Activated CD8-positive, alpha-beta memory T cell treated with anti-CD3 and anti-CD28 coated beads, Interleukin-2, amount 50 U/mL, for 1 hour (primary cell): ENCODE results near the gene DTX2.
"Not testable (repeated sequence)": the region's sequence is repeated elsewhere in the genome, so short reads cannot be mapped to it uniquely, and the experiment has no call there.

ENCODE experiments used
- DNase-seq: peaks from one replicate; pipeline ENCODE4 v3.0.0-alpha.2; 2020; ENCODE audit errors: extremely low read depth

Gene DTX2

DNA sequence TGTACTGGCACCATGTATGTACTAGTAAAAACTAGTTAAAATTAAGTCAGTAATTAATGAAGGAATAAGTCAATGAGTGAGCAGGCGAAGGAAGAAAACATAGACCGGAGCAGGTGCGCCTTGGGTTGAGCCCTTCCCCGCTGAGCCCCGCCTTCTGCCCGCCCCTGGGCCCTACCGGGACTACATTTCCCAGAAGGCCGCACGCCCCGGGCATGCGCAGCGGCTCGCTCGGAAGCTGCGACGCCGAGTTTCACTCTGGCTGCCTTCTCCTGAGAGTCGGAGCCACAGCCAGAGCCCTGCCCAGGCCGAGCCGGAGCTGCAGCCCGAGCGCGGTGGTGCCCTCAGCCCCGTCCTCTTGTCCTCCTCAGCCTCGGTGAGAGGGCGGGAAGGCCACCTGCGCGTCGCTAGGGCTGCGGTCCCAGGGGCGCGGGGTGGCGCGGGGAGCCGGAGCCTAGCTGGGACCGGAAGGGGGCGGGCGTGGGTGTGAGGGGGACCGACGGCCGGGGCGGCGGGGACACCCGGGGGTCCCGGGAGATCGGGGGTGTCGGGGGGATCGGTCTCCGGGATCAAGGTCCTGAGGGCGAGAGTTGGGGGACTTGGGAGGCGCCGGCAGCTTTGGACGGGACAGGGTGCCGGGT is at the start of gene DTX2:
Gene DTX2, plus strand, starts transcription at position 246 of the 638 bp plus-strand sequence. CDS start 18,801 bp downstream, outside the sequence.
- DNase-seq: not testable (repeated sequence)

DNA sequence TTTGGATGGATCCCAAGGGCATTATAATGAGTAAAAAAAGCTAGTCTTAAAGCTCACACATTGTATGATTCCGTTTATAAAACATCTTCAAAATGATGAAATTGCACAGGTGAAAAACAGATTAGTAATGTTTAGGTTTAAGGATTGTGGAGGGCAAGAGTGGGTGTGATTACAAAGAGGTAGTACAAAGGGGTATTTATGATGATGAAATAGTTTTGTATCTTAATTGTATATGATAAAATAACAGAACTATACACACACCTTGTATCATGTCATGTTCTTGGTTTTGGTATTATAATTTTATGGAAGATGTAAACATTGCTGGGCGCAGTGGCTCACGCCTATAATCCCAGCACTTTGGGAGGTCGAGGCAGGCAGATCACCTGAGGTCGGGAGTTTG is 49.3 kb upstream of the DTX2 start:
- no peak for DNase-seq

DNA sequence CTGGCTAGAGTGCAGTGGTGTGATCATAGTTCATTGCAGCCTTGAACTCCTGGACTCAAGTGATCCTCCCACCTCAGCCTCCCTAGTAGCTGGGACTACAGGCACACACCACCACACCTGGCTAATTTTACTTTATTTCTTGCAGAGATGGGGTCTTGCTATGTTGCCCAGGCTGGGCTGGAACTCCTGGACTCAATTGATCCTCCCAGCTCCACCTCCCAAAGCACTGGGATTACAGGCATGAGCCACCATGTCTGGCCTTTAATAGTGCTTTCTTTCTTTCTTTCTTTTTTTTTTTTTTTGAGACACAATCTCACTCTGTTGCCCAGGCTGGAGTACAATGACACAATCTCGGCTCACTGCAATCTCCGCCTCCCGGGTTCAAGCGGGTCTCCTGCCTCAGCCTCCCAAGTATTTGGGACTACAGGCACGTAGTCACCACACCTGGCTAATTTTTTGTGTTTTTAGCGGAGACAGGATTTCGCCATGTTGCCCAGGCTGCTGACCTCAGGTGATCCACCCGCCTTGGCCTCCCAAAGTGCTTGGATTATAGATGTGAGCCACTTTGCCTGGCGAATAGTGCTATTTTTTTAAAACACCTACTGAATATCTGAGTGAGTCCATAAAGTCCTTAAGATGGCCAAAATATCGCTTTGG is 43.7 kb upstream of the DTX2 start:
- DNase-seq: not testable (repeated sequence)

DNA sequence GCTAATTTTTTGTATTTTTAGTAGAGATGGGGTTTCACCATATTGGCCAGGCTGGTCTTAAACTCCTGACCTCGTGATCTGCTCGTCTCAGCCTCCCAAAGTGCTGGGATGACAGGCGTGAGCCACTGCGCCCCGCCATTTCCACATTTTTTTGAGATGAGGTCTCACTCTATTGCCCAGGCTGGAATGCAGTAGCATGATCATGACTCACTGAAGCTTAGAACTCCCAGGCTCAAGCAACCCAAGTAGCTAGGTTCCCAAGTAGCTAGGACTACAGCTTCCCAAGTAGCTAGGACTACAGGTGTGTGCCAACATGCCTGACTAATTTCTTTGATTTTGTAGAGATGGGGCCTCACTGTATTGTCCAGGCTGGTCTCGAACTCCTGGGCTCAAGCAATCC is 40.4 kb upstream of the DTX2 start:
- DNase-seq: not testable (repeated sequence)

DNA sequence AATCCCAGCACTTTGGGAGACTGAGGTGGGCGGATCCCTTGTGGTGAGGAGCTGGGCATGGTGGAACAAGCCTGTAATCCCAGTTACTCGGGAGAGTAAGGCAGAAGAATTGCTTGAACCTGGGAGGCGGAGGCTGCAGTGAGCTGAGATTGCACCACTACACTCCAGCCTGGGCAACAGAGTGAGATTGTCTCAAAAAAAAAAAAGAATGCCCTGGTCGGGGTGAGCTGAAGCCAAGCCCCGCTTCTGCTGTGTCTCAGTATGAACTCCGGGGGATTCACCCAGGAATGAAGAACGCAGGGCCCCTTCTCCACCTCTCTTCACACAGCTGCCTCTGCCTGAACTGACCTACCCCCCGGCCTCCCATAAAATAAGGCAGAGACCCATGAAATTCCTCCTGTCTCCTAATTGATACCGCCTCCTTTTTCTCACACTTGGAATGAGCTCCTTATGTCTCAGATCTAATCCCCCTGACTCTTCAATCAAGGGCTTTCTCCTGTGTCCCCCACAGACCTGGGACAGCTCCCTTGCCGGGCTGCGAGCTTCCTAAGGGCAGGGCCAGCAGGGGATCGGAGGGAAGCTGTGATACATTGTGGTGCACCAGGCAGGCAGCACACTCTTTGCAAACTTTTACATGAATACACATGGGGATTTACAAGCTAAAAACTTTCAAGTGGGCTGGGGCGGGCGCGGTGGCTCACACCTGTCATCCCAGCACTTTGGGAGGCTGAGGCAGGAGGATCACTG is 37.7 kb upstream of the DTX2 start:
- no peak for DNase-seq

DNA sequence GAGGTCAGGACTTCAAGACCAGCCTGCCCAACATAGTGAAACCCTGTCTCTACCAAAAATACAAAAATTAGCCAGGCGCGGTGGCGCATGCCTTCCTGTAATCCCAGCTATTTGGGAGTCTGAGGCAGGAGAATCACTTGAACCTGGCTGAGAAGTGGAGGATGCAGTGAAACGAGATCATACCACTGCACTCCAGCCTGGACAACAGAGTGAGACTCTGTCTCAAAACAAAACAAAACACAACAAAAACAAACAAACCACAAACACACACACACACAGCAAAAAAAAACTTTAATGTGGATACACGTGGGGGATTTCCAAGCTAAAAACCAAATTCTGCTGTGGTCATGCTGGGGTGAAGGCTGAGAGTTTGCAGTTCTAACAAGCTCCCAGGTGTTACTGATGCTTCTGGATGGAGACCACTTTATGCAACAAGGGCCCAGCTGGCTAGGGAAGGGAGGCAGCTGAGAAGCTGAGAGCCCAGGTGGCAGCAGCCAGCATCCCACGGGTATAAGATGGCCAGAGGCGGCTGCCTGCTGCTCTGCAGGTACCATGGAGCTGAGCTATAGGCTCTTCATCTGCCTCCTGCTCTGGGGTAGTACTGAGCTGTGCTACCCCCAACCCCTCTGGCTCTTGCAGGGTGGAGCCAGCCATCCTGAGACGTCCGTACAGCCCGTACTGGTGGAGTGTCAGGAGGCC is 36.9 kb upstream of the DTX2 start, which contains the start of gene ZP3:
Gene ZP3, plus strand, starts transcription at position 538 of the 699 bp plus-strand sequence. Its CDS starts 15 bp downstream, at position 553.
- DNase-seq: no peak

DNA sequence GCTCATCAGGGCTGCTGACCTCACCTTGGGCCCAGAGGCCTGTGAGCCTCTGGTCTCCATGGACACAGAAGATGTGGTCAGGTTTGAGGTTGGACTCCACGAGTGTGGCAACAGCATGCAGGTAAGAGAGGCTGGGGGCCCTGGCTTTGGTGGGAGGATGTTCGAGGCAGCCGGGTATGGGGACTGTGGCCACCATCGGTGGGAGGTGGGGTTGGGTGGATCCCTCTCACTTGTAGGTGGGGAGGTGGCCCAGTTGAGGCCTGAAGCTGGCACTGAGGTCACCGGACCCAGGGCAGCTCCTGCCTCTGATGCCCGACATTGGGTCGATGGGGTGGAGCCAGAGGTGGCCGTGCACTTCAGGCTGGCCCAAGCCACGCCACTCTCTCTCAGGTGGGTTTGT is 36.4 kb upstream of the DTX2 start:
- no peak for DNase-seq

DNA sequence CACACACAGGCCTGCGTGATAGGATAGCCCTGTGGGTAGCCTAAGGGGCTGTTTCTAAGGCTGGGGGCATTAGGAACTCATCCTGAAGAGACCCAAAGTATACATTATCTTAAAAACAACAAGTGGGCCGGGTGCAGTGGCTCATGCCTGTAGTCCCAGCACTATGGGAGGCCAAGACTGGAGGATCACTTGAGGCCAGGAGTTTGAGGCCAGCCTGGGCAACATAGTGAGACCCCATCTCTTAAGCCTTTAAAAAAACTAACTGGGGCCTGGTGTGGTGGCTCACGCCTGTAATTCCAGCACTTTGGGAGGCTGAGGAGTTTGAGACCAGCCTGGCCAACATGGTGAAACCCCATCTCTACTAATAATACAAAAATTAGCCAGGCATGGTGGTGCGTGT is 36.0 kb upstream of the DTX2 start:
- not testable (repeated sequence) for DNase-seq

DNA sequence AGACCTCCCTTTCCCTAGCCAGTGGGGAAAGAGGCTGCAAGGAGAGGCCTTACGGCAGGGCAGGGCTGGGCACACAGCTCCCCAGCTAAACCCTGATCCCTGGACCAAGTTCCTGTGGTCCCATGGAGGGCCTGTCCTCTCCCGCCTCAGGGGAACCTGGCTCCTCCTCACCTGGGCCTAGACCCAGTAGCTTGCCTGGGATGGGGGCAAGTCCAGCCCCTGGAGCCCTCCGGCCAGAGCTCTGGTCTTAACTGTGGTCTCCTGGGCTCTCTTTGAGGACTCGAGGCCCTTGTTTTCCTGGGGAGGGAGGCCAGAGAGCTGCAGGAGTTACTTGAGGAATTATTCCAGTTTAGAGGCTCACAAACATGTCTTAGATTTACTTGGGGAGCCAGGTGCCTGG is 35.3 kb upstream of the DTX2 start:
- DNase-seq: no peak

DNA sequence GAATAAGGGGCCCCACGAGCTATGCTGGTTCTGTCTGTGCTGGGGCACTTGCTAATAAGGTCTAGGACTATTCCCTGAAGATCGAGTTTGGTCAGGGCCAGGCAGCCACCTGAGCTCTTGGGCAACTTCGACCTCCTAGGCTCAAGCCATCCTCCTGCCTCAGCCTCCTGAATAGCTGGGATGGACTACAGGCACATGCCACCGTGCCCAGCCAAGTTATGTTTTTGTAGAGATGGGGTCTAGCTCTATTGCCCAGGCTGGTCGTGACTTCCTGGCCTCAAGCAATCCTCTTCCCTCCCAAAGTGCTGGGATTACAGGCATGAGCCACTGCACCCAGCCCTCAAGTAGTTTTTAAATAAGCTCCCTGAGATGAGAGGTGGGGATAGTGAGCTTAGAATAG is 33.9 kb upstream of the DTX2 start:
- DNase-seq: no peak

DNA sequence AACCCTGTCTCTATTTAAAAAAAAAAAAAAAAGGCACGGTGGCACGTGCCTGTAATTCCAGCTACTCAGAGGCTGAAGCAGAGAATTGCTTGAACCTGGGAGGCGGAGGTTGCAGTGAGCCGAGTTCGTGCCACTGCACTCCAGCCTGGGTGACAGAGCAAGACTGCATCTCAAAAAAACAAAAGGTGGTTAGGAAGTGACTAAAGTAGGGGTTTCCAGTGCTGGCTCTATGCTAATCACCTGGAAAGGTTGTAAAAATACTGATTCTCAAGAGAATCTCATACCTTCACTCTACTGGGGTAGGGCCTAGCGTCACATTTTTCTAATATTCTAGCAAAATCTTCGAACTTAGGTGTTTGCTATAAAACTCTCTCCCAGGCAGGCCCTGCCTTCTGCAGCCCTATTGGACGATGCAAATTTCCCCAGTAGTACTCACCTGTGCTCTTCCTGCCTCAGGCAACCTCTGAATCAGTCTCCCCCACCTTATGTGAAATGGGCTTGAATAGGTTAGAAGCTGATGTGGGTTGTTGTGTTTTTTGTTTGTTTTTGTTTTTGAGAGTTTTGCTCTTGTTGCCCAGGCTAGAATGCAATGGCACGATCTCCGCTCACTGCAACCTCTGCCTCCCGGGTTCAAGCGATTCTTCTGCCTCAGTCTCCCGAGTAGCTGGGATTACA is 33.2 kb upstream of the DTX2 start:
- no peak for DNase-seq

DNA sequence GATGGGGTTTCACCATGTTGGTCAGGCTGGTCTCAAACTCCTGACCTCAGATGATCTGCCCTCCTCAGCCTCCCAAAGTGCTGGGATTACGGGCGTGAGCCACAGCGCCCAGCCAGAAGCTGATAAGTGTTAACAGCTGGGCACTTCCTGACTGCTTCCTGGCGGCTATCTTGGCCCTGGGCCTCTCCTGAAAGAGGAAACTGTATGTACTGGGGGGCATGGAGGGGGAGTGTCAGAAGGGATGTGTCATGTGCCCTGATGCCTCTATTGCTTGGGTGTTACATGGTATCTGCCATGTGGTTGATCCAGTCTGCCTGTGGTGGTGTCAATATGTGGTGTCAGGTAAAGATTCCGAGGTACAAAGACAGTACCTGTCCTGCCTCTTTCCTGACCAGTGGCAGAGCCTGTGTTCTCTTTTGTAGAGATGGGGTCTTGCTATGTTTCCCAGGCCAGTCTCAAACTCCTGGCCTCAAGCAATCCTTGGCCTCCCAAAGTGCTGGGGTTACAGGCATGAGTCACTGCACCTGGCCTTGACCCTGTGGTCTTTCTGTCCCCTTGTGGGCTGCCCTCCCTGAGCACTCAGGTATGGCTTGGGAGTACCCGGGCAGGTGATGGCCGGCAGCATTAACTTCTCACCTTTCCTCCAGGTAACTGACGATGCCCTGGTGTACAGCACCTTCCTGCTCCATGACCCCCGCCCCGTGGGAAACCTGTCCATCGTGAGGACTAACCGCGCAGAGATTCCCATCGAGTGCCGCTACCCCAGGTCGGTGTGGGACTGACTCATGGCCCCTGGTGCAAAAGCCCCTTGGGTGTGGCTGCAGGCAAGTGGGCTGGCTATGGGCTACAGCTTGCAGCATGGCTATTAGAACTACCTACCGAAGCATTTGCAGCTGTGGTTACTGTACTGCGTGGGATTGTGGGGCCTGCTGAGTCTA is 32.4 kb upstream of the DTX2 start:
- no peak for DNase-seq

DNA sequence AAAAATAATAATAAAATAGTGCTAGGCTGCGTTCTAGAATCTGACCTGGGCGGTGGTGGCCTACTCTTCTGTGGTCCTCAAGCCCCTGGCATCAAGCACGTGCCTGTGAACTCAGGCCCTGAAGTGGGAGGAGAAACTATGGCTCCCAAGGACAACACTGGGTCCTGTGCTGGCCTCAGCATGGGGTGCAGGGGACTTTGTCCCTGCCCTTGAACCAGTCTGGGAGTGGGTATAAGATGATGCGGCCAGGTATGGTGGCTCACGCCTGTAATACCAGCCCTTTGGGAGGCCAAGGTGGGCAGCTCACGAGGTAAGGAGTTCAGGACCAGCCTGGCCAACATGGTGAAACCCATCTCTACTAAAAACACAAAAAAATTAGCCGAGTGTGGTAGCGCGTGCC is 31.3 kb upstream of the DTX2 start:
- DNase-seq: no peak

DNA sequence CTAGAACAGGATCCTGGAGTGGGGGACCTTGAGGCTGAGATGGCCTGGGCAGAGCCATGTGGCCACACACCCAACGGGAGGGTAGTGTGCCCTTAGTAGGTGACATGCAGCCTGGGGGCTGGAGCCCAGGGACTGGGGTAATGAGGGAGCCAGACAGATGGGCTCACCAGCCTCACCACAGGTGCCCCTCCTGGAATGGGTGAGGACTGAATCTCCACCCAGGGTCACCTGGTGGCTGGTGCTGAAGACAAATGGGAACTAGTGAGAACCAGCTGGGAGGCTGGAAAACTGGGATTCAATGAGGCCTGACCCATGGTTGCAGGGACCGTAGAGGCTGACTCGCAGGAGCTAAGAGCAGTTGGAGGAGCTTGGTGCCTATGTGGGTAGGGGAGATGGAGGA is 30.7 kb upstream of the DTX2 start:
- no peak for DNase-seq

DNA sequence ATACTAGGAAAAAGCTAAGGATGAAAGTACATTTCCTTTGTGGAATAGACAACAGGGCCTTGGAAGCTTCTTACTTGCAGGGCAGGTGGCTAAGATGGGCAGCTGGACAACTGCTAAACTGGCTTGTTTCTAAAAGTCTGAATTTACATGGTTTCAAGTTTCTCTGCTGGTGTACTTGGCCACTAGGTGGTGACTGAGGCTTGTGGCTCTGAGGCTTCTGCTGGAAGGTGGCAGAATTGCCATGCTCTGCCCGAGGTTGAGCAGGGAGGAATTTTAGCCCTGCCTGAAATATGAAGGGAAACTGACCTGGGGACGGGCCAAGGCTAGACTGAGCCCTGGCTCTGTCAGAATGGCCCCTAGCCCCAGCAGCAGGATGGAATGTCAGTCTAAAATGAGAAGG is 23.6 kb upstream of the DTX2 start:
- DNase-seq: not testable (repeated sequence)

DNA sequence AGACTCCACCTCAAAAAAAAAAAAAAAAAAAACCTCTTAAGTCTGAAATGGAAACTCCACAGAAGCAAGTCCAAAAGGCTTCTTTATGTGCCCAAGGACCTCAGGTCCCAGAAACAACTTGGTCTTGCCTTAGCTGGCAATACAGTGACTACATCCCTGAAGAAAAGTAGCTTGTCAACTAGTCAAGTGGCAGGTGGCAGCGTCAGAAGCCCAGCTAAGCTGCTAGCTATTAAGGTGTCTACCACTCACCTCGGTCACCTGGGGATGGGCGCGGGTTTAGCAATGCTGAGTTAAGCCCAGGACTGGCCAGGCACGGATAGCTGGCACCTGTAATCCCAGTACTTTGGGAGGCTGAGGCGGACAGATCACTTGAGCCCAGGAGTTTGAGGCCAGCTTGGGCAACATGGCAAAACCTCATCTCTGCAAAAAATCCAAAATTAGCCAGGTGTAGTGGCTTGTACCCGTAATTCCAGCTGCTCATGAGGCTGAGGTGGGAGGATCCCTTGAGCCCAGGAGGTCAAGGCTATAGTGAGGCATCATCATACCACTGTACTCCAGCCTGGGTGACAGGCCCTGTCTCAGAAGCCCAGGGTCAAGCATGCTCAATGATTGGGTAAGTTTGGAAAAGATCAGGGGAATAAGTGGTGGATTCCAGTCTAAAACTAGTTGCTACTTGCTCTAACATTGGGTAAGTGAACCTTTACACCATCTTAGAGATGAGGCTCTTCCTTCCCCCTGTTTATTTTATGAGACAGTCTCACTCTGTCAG is 22.2 kb upstream of the DTX2 start:
- not testable (repeated sequence) for DNase-seq

DNA sequence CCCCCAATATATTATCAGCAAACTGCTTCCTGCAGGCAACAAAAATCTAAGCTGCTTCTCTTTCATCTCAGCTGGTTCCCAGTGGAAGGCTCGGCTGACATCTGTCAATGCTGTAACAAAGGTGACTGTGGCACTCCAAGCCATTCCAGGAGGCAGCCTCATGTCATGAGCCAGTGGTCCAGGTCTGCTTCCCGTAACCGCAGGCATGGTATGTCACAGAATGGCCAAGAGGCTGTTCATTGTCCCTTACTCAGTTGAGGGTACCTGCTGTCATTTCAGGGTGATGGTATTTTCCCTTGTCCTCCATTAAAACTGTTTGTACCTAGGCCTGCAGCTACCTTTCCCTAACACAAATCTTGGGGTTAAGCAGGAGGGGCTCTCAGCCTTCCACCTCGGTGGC is 21.1 kb upstream of the DTX2 start:
- DNase-seq: not testable (repeated sequence)

DNA sequence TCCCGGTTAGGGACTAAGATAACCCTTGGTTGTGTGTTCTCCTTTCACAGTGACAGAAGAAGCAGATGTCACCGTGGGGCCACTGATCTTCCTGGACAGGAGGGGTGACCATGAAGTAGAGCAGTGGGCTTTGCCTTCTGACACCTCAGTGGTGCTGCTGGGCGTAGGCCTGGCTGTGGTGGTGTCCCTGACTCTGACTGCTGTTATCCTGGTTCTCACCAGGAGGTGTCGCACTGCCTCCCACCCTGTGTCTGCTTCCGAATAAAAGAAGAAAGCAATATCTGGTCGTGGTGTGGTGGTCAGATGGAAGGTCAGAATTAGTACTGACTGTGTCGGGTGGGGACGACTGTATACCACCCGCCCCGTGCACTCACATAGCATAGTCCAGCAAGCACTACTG is 19.7 kb upstream of the DTX2 start:
- DNase-seq: not testable (repeated sequence)

DNA sequence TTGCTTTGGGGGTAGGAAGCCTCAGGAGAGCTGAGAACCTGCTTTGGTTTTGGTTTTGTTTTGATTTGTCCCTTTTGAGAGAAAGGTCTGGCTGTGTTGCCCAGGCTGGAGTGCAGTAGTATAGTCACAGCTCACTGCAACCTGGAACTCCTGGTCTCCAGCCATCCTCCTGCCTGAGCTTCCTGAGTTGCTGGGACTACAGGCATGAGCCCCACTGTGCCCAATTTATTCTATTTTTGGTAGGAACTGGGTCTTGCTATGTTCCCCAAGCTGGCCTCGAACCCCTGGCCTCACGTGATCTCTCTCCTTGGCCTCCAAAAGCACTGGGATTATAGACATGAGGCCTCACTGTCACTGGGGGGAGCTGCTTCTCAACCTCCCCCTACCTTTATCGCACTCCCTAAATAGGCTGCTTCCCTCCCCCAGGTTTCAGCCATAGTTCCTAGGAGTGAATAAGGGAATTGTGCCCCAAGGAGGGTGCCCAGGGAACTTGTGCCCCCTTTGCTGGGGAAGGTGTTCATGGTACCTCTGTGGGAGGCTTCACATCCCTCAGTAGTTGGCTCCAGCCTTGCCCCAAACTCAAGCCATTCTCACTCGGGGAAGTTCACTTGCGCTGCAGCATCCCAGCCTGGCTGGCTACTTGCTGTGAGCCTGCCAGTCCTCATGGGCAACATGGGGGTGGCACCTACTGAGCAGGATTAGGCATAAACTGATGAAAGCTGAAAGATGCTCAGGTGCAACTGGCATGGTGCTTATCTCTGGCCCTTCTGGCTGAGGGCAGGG is 18.7 kb upstream of the DTX2 start:
- not testable (repeated sequence) for DNase-seq
